ENCODE measurements around the gene ZNF574.

The ZNF574 gene

DNA sequence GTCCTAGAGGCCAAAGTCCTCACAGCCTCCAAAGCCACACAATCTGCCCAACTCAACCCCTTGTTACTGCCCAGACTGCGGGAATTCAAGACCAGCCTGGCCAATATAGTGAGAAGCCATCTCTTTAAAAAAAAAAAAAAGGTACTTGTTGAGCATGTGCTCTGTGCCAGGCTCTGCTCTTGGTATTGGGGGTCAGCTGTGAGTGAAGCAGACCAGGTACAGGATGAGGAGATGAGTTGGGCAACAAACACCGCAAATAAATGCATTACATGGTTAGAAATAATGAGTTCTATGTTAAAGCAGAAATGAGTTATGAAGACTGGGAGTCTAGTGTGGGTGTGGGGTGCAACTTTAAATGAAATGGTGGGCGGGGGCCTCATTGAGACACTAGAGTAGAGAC, 15.8 kb upstream of the ZNF574 start:
- no peak for DNase-seq

DNA sequence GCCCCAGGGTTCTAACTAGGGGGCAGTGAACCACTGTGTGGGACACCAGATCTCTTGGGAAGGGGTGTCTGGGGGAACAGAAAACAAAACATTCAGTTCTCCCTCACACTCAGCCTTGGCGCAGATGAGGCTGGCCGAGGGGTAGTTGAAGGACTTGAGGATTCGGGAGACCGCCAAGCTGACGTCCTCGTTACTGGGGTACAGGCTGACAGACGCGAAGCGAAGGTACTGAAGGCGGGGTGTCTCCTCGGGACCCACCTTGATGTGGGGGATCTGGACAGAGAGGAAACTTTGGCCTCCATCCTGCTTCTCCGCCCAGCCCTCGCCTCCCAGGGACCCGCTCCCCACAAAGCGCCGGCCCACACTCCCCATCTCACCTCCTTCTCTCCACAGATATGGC, 13.6 kb upstream of the ZNF574 start:
- no peak for DNase-seq

DNA sequence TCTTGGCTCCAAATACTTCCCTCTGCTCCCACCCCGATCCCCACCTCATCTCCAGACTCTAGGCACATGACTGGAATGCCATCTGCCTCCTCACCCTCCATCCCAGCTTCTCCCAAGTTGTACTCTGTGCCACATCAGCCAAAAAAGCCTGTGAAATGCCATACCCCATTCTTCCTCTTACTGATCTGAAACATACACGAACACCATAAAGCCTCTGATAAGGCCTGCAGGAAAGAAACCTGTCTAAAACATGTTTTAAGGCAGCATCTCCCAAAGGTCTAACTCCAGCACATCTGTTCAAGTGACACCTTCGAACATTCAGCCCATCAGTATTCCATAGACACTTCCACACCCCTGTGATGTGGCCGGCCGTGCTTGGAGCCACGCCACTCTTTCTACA, 11.5 kb upstream of the ZNF574 start:
- no peak for DNase-seq

DNA sequence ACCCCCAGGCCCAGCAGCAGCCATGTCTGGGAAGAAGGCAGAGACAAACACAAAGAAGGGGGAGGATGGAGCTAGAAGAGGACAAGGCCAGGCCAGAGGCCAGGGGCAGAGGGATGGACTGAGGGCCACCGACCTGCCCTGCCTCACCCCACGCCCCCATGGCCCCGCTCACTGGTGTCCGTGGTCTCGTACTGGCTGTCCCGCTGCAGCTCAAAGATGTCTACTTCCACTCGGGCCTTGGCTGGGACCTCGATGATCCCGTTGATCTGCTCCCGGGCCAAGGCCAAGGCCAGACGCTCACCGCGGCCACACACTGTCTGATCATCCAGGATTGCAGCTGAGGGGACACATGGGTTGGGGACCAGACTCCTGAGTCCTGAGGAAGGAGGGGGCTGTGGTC, 10.9 kb upstream of the ZNF574 start:
- DNase-seq: no peak

DNA sequence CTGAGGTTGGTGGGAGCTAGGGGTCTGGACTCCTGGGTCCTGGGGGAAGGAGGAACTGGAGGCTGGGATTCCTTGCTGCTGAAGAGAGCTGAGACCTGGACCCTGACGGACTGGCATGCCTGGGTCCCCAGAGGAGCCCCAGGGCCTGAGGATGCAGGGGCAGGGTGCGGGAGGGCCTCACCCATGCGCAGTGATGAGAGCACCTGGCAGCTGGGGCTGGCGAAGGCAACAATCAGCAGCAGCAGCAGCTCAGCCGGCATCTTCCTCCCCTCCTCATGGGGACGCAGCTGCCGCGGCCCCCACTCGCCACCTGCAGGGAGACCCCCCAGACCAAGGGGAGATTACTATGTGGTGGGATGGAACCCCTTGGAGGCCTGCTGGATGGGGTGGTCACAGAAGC, 10.5 kb upstream of the ZNF574 start:
- DNase-seq: no peak

DNA sequence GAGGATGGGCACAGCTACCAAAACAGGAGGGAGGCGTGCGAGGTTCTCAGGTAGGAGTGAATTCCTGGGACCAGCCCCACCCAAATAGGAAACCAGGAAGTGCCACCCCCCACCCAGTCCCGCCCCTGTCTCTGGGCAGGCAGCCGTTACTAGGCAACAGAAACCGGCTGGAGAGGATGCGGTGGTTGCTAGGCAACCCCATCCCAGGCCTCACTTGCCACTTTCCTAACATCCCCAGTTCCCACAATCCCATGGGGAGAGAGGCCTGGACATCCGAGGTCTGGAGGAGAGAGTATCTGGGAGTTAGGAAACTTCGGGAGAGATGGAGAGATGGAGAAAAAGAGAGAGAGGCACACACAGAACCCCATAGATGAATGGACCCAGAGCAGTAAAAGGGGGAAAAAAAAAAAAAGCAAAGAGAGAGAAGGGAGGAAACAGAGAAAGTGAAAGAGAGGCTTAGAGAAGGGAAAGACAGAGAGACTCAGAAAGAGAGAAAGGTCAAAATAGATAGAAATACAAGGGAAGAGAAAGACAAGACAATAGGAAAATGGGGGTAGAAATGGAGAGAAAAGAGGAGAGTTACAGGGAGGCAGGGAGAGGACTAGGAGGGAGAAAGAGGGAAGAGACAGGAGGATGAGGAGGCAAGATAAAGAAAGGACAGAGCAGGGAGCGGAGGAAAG, 9.8 kb upstream of the ZNF574 start:
- DNase-seq: no peak

DNA sequence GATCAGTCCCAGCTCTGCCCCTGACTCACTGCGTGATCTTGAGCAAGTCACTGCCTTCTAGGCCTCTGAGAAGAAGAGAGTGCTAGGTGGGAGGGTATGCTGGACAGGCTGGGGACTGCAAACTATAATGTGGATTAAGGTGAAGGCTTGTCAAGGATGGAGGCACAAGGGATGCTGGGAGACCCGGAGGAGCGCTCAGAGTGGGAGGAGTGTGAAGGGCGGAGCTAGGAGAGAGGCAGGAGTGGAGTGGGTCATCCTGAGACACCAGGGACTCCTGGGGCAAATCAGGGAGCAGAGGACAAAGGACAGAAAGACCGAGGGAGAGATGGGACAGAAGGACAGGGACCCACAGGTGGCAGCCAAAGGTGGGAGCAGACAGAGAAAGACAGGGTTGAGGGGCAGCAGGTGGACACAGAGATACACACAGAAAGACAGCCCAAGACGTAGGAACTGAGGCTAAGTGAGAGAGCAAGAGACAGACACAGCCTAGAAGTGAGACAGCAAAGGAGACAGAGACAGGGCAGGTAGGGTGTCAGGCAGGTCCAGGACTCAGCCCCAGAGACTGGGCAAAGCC, 8.6 kb upstream of the ZNF574 start:
- DNase-seq: no peak

DNA sequence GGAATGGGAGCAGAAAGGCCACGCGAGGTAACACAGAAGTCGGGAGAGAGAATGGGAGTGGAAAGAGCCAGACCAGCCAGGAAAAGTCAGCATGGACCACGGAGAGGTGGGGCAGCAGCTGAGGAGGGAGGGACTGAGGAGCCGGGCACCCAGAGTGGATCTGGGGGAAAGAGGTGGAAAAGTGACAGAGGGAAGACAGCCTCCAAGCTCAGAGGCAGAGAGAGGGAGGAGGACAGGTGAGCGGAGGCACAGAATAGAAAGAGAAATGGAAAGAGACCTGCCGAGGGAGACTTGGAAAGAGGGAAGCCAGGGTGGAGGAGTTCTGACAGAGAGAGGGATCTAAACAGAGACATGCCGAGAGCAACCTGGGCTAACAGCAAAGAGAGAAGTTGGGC, 7.6 kb upstream of the ZNF574 start:
- DNase-seq: no peak

DNA sequence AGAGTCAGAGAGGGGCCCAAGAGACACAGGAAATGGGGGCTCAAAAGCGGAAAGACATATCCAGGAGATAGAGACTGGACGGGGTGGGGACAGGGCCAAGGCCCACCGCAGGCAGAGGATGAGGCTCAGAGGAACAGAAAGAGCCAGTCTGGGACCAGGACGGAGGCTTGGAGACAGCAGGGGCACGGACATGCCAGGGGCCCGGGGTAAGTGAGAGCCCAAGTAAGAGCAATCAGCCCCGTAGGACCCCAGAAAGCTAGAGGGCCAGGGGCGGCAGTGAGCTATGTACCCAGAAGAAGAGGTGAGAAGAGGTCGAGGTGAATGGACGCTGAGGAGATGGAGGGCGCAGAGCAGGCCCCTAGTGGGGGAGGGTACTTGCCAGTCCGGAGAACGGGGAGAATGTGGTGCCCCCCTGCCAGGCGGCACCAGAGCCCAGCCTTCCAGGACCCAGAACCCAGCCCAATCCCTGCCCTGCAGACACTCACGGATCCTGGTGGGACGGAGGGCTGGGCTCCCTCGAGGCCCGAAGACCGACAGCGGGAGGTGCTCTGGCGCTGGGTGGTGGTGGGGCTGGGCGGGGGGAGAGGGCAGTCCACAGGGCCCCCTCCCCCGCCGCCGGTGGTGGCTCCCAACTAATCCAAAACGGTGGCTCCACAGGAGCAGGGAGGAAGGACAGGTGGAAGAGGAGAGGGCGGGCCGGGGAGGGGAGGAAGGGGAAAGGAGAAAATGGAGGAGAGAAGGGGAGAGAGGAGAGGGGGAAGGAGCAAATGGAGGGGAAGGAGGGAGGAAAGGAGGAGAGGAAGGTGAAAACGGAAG, 7.0 kb upstream of the ZNF574 start:
- no peak for DNase-seq

DNA sequence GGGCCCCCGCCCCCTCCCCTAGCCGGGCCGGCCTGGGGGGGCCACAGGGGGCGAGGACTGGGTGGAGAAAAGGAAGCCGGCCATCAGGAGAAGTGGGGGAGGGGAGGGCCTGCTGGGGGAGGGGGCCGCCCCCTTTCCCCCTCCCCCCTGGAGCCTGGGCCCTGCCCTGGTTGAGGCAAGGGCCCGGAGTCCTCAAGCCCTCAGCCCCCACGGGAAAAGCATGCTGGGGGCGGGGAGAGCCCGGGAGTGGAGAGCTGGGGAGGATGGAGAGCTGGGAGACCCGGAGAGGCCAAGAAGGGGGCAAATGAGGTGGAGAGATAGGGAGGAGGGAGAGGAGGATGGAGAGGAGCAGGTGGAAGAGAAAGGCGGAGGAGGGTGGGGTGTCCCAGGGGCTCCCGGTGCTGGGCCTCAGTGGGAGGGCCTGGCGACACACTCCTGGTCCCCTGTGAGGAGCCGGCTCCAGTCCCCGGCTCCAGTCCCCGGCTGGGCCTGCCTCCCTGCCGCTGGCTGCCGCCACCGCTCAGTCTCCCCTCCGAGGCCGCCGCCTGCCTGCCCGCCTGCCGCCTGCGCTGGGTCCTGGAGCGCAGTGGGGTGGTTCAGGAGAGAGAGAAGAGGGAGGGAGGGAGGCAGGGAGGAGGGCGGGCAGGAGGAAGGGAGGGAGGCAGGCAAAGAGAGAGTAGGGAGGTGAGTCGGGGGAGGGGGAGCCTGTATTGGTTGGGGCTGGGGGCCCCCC, 6.2 kb upstream of the ZNF574 start, which contains the start of gene GRIK5:
GRIK5 (minus strand) TSS at position 588 of the 733 bp plus-strand sequence. CDS start 4,436 bp downstream, outside the sequence.
- no peak for DNase-seq

DNA sequence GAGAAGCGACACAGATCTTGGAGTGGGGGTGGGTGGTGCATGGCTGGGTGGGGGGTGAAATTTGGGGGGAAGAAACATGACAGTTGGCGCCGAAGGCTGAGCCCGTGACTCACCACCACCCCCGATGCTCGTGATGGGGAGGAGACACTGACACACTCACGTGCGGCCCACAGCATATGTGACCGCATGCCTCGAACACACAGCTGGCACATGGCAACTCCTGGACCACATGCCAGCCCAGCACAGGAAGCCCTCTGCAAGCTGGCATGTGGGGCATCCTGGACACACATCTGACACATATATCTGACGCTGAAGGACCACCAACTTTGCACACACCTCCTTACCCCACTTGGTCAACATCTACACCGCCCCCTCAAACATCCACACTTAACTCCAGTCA, 4.7 kb upstream of the ZNF574 start:
- DNase-seq: no peak

DNA sequence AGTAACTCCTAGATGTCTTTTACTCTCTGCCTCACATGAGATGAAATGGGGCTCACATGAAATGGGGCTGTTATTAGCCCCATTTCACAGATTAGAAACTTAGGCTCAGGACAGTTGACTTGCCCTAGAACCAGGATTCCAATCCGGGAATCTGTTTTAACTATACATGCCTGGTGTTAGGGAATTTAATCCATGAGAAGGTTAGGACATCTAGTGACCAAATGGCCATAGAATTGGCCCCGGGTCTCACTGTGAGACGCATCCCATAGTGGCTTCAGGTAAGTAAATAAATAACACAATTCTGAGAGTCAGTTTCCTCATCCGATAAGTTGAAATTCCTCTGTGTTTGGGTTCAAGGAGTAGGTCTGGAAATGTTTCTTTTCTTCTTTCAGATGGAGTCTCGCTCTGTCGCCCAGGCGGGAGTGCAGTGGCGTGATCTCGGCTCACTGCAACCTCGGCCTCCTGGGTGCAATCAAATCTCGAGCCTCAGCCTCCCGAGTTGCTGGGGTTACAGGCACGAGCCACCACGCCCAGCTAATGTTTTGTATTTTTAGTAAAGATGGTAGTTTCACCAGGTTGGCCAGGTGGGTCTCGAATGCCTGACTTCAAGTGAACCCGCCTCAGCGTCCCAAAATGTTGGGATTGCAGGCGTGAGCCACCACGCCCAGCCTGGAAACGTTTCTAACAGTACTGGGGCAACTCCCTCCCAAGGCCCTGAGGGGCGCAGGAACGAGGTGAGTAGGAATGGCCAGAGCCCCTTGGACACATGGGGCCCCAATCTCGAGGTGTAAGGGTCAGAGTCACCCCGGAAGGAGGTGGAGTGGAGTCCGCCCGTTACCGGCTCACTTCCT, 1.2 kb upstream of the ZNF574 start:
- peak; percentile 51 to 53 for DNase-seq

DNA sequence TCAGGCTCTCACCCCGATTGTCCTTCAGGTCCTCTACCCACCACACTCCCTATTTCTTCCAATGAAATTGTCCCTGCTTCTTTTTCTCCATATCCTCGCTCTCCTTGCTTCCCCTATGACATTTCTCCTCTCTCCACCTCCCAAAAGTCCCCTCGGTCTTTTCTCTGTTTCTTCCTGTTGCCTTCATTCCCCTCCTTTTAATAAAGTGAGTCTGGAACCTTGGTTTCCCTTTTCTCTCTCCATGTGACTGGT, 676 bp upstream of the ZNF574 start:
- DNase-seq: no peak

DNA sequence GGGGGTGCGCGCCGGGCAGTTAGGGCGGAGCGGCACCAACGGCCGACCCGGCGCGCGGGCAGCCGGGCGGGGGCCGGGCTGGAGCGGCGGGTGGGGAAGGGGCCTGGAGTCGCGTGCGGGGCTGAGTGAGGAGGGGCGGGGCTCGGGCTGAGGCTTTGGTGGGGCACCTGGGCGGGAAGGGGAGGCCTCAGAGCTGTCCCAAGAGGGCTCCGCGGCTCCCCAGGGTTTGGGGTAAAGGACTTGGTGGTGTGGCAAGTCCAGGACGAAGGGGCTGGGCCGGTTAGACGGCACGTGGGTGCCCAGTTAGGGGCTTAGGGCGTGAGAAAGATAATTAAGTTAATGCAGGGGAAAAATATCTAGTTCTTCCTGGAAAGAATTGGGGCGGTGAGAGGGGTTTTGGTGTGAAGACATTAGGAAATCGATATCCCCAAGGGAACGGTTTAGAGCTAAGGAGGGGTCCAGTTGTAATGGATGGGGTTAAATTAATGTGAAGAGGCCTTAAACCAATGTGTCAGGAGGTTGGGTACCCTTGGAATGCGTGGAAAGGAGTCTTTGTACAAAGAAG, 496 bp downstream of the ZNF574 start:
- DNase-seq: no peak

DNA sequence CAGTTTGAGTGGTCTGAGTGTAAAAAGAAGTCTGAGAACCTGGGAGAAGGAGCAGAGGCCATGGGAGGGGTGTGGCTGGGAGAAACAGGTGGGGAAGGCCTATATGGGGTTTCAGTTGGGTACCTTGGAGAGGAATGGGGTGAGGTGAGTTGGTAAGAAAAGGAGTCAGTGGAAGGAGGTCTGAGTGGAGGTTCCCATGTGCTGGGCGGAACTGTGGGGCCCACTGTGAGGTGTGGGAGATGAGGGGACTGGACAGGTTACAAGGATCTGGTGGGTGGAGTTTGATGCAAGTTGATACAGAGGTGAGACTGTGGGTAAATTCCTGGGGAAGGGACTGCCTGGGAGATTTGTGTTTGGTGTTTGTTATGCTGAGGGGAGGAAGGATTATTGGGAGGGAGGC, 2.1 kb downstream of the ZNF574 start:
- DNase-seq: no peak

DNA sequence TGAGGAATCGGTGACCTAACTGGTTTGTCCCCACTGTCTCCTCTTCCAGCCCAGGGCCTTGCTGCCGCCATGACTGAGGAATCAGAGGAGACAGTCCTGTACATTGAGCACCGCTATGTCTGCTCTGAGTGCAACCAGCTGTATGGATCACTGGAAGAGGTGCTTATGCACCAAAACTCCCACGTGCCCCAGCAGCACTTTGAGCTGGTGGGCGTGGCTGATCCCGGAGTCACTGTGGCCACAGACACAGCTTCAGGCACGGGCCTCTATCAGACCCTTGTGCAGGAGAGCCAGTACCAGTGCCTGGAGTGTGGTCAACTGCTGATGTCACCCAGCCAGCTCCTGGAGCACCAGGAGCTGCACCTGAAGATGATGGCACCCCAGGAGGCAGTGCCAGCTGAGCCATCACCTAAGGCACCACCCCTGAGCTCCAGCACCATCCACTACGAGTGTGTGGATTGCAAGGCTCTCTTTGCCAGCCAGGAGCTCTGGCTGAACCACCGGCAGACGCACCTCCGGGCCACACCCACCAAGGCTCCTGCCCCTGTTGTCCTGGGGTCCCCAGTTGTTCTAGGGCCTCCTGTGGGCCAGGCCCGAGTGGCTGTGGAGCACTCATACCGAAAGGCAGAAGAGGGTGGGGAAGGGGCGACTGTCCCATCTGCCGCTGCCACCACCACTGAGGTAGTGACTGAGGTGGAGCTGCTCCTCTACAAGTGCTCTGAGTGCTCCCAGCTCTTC, 2.7 kb downstream of the ZNF574 start:
- DNase-seq: no peak

DNA sequence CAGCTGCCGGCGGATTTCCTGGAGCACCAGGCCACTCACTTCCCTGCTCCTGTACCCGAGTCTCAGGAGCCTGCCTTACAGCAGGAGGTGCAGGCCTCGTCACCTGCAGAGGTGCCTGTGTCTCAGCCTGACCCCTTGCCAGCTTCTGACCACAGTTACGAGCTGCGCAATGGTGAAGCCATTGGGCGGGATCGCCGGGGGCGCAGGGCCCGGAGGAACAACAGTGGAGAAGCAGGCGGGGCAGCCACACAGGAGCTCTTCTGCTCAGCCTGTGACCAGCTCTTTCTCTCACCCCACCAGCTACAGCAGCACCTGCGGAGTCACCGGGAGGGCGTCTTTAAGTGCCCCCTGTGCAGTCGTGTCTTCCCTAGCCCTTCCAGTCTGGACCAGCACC, 3.3 kb downstream of the ZNF574 start:
- DNase-seq: no peak

DNA sequence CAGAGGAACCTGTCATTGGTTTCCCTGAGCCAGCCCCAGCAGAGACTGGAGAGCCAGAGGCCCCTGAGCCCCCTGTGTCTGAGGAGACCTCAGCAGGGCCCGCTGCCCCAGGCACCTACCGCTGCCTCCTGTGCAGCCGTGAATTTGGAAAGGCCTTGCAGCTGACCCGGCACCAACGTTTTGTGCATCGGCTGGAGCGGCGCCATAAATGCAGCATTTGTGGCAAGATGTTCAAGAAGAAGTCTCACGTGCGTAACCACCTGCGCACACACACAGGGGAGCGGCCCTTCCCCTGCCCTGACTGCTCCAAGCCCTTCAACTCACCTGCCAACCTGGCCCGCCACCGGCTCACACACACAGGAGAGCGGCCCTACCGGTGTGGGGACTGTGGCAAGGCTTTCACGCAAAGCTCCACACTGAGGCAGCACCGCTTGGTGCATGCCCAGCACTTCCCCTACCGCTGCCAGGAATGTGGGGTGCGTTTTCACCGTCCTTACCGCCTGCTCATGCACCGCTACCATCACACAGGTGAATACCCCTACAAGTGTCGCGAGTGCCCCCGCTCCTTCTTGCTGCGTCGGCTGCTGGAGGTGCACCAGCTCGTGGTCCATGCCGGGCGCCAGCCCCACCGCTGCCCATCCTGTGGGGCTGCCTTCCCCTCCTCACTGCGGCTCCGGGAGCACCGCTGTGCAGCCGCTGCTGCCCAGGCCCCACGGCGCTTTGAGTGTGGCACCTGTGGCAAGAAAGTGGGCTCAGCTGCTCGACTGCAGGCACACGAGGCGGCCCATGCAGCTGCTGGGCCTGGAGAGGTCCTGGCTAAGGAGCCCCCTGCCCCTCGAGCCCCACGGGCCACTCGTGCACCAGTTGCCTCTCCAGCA, 4.2 kb downstream of the ZNF574 start:
- no peak for DNase-seq

DNA sequence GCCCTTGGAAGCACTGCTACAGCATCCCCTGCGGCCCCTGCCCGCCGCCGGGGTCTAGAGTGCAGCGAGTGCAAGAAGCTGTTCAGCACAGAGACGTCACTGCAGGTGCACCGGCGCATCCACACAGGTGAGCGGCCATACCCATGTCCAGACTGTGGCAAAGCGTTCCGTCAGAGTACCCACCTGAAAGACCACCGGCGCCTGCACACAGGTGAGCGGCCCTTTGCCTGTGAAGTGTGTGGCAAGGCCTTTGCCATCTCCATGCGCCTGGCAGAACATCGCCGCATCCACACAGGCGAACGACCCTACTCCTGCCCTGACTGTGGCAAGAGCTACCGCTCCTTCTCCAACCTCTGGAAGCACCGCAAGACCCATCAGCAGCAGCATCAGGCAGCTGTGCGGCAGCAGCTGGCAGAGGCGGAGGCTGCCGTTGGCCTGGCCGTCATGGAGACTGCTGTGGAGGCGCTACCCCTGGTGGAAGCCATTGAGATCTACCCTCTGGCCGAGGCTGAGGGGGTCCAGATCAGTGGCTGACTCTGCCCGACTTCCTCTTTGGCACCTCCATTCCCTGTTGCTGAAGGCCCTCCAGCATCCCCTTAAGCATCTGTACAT, 4.9 kb downstream of the ZNF574 start:
- DNase-seq: no peak

DNA sequence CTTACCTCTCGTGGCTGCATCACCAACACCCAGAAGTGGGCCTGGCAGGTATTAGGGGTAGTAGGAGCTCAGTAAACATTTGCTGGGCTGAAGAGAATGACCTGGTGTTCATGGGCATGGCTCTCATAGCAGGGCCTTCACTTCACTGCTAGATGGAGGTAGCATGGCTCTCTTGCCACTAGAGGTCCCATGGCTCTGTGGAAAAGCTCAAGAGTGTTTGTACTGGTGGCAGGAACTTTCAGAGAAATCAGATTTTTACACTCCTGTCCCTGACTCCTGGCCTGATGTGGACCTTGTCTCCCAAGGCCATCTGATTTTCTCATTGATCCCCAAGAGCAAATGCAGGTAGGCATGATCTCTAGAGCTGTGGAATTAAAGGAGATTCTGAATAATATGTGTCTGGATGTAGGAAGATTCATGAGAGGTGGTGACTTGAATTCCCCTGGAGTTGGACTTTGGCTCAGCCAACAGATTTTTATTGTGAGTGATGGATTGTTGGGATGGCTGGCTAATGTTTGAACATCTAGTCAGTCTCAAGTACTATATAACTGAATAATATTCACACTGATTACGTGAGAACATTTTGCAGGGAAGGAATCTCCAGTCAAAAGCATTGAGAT, 5.7 kb downstream of the ZNF574 start:
- DNase-seq: no peak

All from activated T-cell treated with anti-CD3 and anti-CD28 coated beads, Interleukin-2, amount 50 U/mL, for 48 hours (primary cell).